NCI-H128 (cell line): ENCODE data around the gene ITPKB.
A peak's percentile ranks its signal among the peaks of the same experiment; 100 is the strongest.
"Not testable (repeated sequence)": the region's sequence is repeated elsewhere in the genome, so short reads cannot be mapped to it uniquely, and the experiment has no call there.

Experiments used
- DNase-seq: peaks from one replicate; lab custom pipeline; 2025; ENCODE audit not compliant: unreplicated experiment; lab: John Stamatoyannopoulos, UW

ITPKB gene

DNA sequence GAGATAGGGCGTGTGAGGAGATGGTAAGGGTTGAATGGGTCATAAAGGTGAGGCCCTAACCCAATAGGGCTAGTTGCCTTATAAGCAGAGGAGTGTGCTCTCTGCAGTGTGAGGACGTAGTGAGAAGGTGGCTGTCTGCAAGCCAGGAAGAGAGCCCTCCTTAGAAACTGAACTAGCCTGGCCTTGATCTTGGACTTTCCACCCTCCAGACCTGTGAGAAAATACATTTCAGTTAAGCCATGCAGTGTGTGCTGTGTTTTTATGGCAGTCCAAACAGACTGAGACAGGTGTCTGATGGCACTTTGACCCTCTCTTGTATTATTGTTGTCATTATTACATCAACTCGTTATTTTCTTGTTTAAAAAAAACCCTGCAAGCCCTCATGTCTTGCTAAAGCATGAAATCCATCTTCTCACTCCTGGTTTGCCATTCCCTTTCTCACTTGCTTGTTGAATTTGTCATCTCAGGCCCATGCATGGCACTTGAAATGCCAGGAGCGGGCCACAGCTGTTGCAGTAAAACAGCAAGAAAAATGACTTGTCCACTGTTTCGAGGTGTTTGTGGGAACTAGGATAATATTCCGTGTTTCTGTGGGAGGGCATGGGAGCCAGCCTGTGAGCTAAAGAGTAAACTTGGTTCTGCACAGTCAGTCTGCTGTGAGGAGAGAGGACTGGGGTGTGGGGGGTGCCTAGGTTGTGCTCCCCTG is 111.9 kb downstream of the ITPKB start:
- no peak for DNase-seq

DNA sequence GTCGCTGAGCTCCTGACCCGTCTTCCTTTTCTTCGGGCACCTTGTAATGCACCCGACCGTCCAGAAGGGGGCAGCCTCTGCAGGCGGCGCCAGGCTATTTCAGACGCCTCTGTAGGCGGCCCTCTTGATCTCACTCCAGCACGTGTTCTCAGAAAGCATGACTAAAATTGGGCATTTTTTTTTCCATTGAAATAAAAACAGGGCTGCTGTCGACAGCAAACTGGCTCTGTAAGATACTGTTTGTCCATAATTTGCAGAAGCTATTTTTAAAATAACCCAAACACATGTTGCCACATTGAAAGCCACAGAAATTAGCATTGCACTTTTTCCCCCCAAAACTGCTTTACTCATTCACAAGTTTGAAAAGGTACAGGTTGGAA is 112.5 kb downstream of the ITPKB start:
- no peak for DNase-seq

DNA sequence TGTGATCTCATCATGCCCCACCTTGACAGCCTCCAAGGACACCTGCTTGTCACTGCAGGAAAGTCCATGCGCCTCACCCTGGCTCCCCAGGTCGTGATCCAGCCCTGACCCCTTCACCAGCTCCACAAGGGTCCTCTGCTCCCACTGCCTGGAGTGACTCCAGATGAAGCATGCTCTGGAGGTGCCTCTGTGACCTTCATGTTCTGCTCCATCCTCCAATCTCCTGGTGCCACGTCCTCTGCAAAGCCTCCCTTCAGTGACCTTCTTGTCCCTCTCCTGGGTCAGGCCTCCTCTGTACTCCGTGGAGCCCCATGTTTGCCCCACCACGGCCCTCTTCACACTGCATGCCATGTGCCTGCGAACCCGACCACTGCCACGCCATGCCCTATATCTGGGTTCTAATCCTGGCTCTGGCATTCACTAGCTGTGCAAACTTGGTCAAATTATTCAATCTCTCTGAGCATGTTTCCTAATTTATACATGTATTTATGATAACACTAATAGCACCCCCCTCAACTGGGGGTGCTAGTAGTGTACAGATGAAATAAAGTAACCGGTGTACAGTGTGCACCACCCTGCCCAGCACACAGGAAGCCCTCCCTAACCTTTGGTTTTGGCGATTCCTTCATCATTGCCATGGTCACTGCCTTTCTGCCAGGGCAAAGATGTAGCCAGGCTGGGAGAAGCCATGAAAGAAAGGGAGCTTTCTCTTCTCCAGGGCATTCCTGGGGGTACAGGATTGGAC is 113.1 kb downstream of the ITPKB start:
- DNase-seq: no peak

DNA sequence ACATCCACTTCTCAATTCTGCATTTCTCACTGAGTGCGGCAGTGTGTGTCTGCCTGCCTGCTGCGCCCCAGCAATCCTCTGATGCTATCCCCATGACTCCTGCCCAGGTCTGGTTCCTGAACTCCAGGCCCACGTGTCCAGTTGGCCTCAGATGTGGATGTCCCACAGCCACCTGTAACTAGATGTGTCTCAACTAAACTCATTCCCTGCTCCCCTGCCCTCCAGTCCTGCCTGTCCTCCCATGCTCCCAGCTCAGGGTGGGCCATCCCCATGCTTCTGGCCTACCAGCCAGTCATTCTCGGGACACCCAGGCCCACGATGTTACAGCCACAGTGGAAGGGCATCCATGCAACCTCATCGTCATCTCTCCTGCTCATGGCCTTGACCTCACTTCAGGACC is 113.8 kb downstream of the ITPKB start:
- DNase-seq: no peak

DNA sequence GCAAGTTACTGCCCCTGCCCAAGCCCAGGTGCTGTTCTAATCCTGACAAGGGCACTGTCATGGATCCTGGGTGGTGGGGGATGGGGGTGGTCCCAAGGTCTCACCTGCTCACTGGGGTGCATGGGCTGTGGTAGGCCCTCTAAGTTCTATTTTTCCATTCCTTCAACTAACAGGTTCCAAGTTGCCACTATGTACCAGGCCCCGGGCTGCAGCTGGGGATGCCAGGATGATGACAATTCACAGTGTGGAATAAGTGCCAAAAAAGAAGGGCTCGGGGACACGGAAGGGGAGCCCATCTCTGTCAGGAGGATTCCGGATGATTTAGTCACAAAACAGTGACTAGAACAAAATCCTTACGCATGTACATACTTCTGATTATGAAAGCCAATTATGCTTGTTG is 114.6 kb downstream of the ITPKB start:
- no peak for DNase-seq

DNA sequence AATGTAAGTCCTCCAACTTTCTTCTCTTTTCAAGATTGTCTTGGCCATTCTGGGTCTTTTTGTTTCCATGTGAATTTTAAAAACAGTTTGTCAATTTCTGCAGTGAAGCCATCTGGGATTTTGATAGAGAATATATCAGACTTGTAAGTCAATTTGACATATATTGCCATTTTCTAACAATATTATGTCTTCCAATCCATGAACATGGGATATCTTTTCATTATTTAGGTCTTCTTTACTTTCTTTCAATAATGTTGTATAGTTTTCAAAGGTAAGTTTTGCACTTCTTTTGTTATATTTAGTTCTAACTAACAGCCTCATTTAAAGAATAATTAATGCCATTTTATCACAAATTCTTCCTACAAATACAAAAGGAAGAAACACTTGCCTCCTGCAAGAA is 117.1 kb downstream of the ITPKB start:
- no peak for DNase-seq

DNA sequence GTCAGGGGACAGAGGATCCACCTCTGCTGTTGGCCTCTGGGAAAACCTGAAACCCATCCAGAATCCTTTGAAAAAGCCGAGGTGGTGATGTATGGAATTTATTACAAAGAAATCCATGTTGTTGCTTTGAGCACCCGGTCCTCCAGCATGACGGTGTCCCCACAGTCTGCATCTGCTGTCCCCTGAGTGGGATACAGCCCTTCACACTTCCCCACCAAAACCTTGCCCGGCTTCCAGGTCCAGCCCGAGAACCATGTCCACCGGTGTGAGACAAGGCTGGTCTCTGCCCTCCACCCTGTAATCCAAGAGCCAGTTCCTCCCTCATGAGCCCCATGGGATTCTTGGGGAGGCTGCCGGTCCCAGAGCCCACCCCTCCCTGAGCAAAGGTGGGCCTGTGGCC is 120.1 kb downstream of the ITPKB start:
- DNase-seq: no peak

DNA sequence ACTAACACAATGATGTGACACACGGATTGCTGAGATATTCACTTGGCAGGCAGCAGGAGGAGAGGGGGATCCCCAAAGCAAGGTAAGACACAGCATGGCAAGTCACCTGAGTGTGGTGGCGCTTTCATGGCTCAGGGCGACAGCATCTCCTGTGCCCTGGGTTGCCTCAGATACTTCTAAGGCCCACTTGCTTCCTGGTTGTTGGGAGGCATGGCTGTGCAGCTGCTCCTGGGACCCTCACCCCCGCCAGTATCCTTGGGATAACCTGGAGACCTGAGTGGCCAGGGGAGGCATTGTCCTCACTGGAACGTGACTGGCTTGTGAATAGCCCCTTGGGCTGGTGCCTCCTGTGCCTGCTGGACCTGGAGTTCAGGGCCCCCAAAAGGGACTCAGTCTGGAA is 120.7 kb downstream of the ITPKB start:
- DNase-seq: no peak

DNA sequence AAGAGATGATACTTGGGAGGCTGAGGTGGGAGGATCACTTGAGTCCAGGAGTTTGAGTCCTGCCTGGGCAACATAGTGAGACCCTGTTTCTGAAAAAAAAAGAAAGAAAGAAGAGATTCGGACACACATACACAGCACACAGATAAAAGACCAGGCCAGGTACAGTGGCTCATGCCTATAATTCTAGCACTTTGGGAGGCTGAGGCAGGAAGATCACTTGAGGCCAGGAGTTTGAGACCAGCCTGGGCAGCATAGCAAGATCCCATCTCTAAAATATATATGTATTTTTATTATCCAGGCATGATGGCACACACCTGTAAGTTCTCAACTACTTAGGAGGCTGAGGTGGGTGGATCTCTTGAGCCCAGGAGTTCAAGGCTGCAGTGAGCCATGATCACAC is 121.4 kb downstream of the ITPKB start:
- not testable (repeated sequence) for DNase-seq

DNA sequence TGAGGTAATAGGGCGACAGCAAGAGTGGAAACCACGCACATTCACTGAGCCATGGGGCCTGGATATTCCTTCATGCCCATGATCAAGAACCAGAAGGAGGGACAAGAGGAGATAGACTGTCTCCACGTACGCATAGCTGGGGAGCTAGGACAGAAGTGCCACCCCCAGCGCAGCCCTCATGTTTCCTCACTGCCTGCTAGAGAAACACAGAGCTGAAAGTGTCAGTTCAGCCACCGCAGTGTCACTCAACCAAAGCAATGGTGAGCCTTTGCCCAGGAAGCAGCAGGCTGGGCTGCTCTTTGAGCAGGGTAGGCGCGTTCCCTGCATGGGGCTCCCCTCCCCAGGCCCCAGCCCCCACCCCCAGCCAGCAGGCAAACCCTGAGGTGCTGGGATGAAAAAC is 122.0 kb downstream of the ITPKB start:
- no peak for DNase-seq

DNA sequence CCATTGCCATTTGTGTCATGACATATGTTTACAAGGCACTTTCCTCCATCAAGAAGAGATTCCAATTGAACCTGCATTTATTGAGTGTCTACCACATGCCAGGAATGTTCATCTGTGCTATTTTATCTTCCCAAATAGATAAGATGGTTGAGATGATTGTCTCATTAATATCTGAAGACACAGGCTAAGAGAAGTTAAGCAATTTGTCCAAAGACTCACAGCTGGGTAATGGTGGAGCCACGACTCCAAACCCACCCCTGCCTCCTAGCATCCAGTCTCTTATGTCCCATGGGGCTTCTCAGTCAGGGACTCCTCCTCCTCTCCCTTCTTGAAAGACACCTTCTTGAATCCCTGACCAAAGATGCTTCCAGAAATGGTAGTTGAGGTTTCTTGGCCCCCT is 122.4 kb downstream of the ITPKB start:
- DNase-seq: no peak

DNA sequence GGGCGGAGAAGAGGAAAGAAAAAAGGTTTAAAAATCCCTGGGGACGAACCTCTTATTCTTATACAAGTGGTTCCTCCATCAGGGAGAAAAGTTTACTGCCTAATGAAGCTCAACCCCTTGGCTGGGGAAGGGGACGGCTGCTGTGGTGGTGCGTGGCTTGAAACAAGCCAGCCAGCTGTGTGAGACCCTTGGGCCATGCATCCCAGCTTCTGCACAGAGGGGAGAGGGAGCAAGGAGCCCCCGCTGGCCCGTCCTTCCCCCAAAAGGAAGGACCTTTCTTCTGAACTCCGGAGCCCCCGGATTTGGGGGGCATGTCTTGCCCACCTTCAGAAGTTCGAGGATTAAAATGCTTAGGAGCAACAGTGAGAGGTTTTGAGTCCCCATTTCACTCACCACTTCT is 123.2 kb downstream of the ITPKB start:
- DNase-seq: no peak

DNA sequence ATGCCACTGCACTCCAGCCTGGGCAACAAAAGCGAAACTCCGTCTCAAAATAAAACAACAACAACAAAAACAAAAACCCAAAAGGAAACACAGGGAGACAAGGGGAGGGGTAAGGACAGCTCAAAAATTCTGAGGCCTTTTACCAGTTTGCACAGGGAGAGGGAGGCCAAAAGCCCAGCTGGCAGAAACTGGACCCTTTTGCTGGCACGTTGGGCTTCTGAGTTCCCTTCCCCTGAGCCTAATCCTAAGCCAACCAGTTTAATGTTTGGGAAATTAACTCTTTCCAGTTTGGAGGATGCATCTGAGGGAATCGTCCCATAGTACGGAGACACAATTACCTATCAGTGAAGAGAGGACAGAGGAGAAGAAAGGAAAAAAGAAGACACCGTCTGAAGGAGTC is 127.1 kb downstream of the ITPKB start:
- DNase-seq: not testable (repeated sequence)

DNA sequence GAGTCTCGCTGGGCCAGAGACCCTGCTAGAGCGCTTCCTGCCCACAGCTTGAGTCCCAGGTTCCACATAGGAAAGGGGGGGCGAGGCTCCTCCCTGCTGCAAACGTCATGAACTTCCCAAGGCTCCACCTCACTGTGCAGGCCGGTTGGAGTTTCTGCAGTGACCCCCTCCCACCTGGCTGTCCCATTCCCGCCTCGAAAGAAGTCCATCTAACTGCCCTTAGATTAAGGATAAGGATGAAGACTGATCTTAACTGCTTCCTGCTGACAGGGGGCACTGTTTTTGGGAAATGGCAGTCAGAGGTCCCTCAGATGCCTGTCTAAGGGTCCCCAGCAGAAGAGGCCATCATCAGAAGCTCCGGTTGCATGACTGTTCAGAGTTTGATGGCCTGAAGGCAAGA is 127.8 kb downstream of the ITPKB start:
- no peak for DNase-seq

DNA sequence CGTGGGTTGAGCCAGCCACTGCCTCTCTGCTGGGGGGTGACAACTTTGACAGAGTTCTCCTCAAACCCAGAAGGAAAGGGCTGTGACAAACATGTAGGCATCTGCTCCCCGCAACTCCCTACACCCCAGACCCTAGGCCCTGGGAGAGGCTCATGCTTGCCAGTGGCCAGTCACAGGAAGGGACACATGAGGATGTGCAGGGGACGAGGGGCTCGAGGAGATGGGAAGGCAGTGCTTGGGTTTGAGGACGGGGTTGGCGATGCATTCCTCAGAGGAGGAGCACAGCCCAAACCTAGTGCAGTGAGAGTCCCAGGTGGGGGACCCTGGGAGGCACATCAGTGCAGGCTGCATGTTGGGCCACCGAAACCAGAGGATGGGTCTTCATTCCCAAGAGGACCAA is 128.4 kb downstream of the ITPKB start:
- no peak for DNase-seq

DNA sequence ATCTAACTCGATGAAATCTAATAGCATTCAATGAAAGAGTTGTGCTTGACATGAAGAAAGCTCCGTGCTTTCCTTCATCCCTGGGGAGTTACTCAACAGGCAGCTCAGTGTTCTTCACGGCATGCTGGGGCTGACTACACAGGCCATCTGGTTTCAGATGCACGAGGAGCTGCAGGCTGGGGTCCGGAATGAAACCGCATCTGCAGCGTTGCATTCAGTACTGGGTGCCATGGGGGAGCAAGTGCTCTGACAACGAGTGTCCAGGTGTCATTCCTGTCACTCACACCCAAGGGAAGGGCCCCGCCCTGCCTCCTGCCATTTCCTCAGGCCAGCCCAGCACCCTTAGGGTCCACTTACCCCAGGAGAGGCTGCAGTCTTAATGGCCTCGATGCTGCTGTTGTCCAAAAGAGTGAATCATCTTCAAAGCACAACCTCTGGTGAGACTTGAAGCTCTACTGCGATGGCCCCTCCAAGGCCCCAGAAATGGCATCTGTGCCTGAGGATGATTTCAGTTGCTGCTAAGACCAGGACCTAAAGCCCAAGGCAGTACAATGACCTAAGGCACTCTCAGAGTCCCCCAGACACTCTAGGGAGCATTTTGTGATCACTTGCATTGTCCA is 129.1 kb downstream of the ITPKB start:
- DNase-seq: no peak

DNA sequence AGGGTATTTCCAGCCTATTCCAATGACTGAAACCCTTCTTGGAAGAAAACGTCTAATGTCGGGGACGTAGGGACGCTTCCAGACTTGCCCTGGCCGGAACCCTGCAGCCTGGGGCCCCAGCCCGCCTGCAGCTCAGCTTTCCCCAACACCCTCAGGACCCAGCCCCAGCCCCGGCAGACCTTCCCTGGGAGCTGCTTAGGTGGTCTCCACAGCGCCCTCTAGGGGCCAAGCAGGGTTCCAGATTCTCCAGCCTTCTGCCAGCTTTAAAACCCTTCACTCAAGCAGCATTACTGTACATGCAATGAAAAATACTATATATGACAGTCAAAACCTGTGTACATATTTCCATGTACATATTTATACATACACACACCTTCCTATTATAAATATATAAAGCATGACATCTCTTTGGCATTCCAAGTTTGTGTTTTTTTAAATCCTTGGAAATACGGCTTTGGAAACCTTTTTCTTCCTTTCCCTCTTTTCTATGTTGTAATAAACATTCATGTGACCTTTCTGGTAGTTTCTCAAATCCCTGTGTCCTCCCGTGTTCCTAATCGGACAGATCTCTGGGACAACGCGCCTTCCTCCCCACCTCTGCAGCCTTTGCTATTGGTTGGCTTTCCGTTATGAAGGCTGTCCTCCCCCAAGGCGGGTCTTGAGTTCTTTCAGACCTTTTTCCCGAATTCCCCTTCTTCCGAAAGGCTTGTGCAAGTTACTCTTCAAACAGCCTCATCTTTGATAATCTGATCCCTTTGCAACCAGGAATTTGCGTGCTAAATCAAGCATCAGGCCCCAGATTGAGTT is 130.2 kb downstream of the ITPKB start:
- DNase-seq: peak; percentile 40

DNA sequence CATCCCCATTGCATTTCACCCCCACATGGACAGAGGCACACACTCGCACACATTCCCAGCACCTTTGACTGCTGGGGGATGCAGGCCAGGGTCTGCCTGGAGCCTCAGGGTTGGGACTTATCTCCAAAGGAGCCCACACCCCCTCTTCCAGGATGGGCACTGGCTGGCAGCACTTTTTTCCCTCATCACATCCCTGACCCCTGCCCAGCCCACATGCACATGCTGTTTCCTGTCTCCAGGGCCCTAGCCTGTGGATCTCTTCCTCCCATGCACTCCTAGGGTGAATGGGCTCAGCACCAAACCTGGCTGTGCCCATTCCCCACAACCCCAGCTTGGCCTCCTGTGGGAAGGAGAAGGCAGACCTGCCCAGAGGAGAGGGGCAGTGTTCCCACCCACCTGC is 131.3 kb downstream of the ITPKB start:
- no peak for DNase-seq

DNA sequence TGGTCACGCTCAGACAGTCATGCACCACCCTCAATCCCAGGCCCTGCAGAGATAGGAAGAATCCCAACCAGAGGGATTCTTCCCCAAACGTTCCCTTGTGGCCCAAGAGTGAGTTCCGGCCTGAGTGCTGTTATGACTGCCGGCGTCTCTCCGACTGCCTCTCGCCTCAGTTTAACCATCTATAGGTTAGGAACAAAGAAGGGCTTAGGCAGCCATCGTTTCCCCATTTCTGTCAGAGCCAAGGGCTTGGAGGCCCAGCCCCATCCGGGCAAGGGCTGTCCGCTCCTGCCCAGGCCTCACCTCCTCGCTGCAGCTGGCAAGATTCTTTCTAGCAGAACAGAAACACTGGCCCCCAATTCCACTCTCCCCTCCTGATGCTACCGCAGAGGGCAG is 131.8 kb downstream of the ITPKB start:
- no peak for DNase-seq

DNA sequence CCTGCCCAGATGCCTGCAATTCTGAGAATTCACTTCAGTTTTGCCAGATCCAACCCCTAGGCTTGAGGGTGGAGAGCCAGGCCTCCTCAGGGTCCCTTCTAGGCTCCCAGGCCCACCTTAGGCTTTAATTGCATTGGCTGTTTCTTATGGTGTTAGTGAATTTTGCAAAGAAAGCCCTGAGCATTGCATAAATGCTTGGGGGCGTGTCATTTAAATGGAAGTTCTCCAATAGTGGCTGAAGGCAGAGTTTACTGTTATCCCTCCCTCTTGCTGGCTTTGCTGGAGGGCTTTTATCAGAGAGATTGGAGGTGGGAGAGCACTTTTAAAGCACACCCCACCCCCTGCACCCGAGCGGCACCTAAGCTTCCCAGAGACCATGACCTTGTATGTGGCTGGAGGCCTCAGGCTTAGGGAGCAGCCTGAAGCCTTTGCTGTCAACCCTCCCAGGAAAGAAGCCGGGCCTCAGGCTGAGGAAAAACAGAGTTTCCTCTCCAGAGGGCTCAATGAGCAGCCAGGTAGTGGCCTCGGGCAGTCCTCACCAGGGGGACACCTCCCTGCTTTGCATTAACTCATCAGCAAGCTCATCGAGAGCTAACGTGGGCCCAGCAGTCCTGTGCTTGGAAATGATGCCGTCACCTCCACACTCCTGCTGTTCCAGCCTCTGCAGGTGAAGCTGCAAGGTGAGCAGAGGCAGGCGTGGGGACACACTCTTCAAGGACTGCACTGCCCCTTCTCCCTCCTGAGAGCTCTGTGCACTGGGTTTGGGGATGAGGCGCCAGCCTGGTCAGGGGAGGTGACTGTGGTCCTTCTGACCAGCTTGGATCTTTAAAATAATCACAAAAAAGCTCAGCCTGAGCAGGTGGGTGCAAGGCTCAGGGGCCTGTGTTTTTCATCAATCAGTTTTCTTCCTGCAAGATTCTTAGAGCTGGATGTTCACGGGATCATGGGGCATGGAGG is 132.5 kb downstream of the ITPKB start:
- no peak for DNase-seq
